Measurements from ENCODE around the gene DRG2.

Gene DRG2

GRCh38 chr17:18117982-18118975 lies 30.5 kb downstream of the DRG2 start:
- DNase-seq: no peak

DNA sequence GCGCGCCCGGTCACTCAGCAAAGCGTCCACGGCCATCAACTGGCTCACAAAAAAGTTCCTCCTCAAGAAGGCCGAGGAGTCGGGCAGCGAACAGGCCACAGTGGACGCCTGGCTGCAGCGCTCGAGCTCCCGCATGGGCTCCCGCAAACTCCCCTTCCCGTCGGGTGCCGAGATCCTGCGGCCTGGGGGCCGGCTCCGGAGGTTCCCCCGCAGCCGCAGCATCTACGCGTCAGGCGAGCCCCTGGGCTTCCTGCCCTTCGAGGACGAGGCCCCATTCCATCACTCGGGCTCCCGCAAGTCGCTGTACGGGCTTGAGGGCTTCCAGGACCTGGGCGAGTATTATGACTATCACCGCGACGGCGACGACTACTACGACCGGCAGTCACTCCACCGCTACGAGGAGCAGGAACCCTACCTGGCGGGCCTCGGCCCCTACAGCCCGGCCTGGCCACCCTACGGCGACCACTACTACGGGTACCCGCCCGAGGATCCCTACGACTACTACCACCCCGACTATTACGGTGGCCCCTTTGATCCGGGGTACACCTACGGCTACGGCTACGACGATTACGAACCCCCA lies 31.5 kb downstream of the DRG2 start:
- DNase-seq: no peak

- no peak for DNase-seq
These were observed 32.2 kb downstream of the DRG2 start for GRCh38 chr17:18119938-18120337.

- DNase-seq: no peak
These were observed 32.8 kb downstream of the DRG2 start for GRCh38 chr17:18120461-18121017.

- no peak for DNase-seq
These were observed 33.6 kb downstream of the DRG2 start for GRCh38 chr17:18121144-18121910.

GRCh38 chr17:18122990-18123753 lies 35.4 kb downstream of the DRG2 start:
- DNase-seq: no peak

DNA sequence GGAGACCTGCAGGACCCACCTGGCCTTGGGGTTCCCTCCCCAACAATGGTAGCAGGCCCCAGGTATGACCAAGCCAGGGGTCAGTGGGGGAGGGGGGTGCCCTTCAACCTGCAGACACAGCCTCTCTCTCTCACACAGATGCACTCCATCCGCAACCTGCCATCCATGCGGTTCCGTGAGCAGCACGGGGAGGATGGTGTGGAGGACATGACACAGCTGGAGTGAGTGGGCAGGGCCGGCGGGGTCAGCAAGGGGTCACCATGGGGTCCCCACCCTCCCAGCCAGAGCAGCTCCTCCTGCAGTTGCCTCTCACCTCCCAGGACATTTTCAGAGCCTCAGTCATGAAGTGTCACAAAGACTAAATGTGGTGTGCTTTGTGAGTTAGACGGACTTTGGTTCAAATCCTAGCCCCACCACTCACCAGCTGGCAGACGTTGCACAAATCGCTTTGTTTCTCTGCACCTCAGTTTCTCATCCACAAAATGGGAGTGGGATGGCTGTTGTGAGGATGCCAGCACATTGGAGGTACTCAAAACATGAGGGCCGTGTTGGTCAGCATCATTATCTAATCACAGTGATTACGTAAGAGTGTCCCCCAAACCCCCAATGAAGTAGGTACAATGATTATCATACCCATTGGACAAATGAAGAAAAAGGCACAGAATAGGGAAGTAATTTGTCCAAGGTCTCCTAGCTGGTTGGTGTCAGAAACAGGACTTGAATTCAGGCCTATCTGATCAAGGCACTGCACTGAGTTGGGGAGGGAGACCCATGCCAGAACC lies 36.8 kb downstream of the DRG2 start:
- no peak for DNase-seq

GRCh38 chr17:18129041-18129502 lies 41.3 kb downstream of the DRG2 start:
- DNase-seq: no peak

- no peak for DNase-seq
These were observed 45.0 kb downstream of the DRG2 start for GRCh38 chr17:18132711-18133110.

DNA sequence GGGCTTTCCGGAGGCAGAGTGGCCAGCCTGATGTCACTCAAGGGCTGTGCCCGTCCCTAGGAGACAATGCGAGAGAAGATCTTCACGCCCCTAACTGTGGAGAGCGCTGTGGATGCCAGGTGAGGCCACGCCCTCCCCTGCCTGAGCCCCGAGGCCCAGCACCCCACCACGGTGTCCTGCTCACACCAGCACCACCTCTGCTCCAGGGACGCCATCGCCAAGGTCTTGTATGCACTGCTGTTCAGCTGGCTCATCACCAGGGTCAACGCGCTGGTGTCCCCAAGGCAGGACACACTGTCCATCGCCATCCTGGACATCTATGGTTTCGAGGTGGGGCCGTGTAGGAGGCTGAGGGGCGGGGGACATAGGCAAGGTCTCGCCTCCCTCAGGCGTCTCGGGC lies 48.6 kb downstream of the DRG2 start:
- no peak for DNase-seq

GRCh38 chr17:18138065-18138749 lies 50.5 kb downstream of the DRG2 start:
- no peak for DNase-seq

DNA sequence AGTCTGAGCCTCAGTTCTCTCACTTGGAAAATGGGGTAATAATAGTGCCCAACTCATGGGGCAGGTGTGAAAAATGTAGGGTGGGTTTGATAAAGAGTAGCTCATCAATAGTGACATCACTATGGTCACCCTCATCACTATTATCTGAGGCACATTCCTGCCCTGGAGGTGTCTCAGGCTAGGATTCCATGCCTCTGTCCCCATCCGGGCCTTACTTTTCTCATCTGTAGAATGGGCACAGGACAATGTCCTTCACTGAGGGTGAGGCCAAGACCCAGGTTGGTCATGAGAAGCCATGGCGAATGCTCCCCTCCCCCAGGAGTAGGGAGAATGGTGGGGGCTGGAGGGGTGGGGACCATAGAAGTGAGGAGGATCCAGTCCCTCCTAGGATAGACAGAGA lies 51.3 kb downstream of the DRG2 start:
- DNase-seq: no peak

DNA sequence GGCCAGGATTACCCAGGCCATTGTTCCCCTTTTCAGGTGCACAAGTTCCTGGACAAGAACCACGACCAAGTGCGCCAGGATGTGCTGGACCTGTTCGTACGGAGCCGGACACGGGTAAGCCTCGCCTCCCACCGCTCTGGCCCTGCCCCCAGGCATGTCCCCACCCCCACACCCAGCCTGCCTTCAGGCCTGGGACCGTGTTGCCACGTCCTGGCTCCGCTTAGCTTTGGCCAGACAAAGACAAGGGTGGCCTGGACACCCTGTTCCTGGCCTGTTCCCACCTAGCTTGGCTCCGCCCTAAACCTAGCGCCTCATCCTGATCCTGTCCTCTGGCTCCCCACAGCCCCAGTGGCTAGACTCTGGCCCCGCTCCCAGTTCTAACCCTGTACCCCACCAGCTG lies 51.8 kb downstream of the DRG2 start:
- no peak for DNase-seq

GRCh38 chr17:18139949-18140348 lies 52.2 kb downstream of the DRG2 start:
- DNase-seq: peak; percentile 28 to 30

- no peak for DNase-seq
These were observed 52.9 kb downstream of the DRG2 start for GRCh38 chr17:18140648-18141047.

DNA sequence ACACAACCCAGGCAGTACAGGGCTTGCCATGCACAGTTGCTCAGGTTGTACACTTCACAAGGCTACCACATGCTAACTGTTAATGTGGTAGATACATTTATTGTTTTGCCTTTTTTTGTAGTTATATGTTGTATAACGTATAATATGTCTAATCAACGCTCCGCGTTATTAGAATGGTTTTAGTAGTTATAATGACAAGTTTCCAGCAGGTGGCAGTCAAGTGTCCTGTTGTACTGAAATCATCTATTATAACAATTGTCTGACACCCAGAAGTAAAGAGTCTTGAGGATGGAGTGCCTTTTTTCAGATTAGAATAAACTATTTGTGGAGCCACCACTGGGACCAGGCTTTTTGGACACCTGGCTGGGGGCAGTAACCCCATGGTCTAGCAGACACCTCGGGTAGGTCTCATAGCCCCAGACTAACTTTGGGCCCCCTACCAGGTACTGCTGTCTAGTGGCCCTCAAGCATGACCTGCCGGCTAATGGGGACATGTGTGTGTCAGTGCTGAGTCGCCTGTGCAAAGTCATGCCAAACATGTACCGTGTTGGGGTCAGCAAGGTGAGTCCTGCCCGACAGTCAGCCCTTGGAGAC lies 53.6 kb downstream of the DRG2 start:
- peak; percentile 72 to 84 for DNase-seq

GRCh38 chr17:18142417-18142816 lies 54.7 kb downstream of the DRG2 start:
- DNase-seq: no peak

GRCh38 chr17:18143044-18143936 lies 55.5 kb downstream of the DRG2 start:
- DNase-seq: peak; percentile 18 to 45

DNA sequence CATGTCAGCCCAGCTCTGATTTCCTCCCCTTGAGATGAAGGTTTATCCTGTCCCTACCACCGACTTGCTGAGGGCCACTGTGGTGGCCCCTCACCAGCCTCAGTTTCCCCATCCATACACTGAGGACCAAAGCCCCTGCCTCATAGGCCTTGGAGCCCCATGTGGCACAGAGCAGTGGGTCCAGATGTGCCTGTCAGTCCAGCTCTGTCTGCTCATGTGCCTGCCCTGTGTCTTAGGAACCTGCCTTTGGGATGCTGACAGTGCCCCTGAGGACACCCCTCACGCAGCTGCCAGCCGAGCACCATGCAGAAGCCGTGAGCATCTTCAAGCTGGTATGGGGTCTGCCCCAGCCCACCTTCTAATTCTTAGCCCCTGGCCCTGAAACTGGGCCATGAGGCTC lies 56.5 kb downstream of the DRG2 start:
- no peak for DNase-seq

Measured in inflammatory macrophage (primary cell).